NCI-H1417 (cell line): ENCODE data around the gene NELL1.

ENCODE experiments used
- DNase-seq, 3 experiments: peaks; one replicate each; lab custom pipeline; 2025; lab: John Stamatoyannopoulos, UW

Gene NELL1

GRCh38 chr11:21564095-21564494 lies 894.7 kb downstream of the NELL1 start:
- DNase-seq = no peak

- no peak for DNase-seq
Observed at GRCh38 chr11:21564833-21565682, 895.7 kb downstream of the NELL1 start.

- DNase-seq = peak in 1 of 3 experiments; percentile 28
Observed at GRCh38 chr11:21566521-21567117, 897.2 kb downstream of the NELL1 start.

- DNase-seq = peak in 2 of 3 experiments; percentile 55 to 76
Observed at GRCh38 chr11:21567645-21568290, 898.4 kb downstream of the NELL1 start.

GRCh38 chr11:21572210-21572609 lies 902.8 kb downstream of the NELL1 start:
- DNase-seq = no peak

GRCh38 chr11:21582791-21583190 lies 913.4 kb downstream of the NELL1 start:
- peak in 2 of 3 experiments; percentile 6 to 13 for DNase-seq

- DNase-seq = no peak
Observed at GRCh38 chr11:21588754-21589153, 919.4 kb downstream of the NELL1 start.

DNA sequence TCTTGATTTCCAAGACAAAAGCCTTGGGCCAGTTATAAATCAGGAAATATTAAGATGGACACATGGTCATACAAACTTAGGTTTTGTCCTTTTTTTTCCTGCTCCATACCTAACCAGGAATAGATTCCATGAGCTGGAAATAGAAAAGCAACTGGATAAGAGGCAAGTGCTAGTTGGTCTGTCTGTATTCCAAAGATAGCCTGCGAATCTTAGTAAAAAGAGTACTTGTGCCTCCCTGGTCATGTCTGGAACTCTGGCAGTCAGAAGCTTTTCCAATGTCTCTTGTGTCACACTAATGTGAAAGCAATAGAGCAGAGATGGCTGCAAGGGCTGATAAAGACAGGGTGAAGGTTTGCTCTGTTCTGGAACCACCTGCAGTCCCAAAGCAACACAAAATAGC lies 933.3 kb downstream of the NELL1 start:
- DNase-seq = no peak

DNA sequence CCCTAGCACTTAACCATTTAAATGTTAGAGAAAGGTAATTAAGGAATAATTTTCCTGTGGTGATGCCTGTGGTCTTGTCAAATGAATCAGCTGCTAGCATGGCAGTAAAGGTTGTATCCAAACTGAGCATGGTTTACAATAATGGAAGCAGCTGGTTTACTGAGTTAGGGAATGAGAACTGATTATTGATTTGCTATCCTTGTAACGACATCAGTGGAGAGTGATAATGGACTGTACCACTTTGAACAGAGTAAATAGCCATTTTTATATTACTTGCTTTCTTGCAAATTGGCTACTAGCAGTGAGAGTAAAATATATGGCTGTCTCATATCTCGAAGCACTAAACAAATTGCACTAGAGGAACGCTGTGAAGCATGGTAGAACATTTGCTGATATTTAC lies 934.5 kb downstream of the NELL1 start:
- DNase-seq = peak in 1 of 3 experiments; percentile 21

- DNase-seq = no peak
Observed at GRCh38 chr11:21604564-21604963, 935.2 kb downstream of the NELL1 start.

- DNase-seq = no peak
Observed at GRCh38 chr11:21612326-21612725, 942.9 kb downstream of the NELL1 start.

DNA sequence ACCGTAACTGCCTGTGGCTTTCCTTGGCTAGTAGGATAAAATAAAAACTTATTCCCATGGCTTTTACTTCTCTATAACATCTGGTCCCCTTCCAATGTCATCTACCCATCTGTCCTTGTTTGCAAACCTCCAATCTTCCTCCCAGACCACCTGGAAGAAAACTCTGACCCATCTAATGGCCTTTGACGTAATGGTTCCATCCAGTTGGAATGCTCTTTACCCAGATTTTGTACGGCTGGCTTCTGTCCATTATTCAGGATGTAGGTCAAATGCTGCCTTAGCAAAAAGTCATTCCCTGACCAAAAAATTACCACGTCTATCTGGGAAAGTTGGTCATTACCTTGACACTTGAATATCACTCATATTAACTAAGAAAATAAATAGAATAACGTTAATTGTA lies 945.6 kb downstream of the NELL1 start:
- no peak for DNase-seq

DNA sequence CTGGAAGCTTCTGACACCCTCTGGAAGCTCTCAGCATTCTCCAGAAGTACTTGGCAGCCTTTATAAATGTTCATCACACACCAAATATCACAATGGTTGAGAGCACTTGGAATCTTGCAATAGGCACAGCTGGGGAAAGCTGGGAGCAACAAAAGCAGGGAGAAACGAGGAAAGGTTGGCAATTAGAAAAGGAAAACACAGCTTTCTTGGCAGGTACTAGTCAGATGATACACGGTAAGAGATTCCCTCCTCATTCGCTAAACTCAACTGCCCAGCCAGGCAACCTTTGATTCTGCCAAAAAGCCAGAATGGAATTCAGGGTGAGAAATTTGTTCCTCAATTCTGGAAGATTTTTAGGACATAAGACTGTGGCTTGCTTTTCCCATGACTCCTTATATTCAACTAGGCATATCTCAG lies 946.6 kb downstream of the NELL1 start:
- DNase-seq = peak in 1 of 3 experiments; percentile 46

GRCh38 chr11:21622566-21622965 lies 953.2 kb downstream of the NELL1 start:
- no peak for DNase-seq

DNA sequence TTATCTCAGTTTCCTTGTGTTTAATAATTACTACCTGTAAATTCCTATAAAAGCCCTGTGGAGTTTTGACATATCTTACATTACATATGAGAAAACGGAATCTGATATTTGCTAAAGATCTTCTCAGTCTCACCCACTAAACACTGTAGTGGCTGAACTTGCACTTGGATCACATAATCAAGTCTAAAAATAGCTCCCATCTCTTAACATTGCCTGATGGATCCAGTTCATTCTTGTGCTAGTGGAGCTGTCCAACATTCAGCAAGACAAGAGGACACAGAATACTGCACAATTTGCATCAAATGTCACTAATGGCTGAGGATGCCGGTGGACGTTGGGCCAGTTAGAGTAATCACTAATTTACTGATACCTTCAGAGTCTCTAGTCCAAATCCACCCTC lies 953.6 kb downstream of the NELL1 start:
- DNase-seq = no peak
